Measurements from ENCODE around the gene RAX2. TPM values are rescaled to one million over a fixed set of nuclear protein-coding genes. Genes with fewer than 3 reads are reported as not detected.

RAX2 gene
- polyA plus RNA-seq (2011; rRNA removed) (not detected in 2 replicates), polyA minus RNA-seq (2011; rRNA and poly(A)+ RNA removed) (not detected in 2 replicates)

GRCh38 chr19:3771906-3772455 lies at the start of gene RAX2:
Gene RAX2, minus strand, starts transcription at chr19:3772228. Its CDS starts 486 bp downstream, at chr19:3771742.
- H3K27me3 ChIP-seq (ENCODE audit: control insufficient read depth, insufficient read depth, low read length) = no peaks in the 10 kb centered on the region; the same call in 1 of the 2 replicates
- POLR2A ChIA-PET = no interaction called here
- TF ChIP-seq CTCF (IDR thresholded peaks at IDR 0.05; ENCODE audit: insufficient read depth, low read depth, low read length) = no peak
- CTCF ChIA-PET = interaction anchor here (1.7 to 1.9 kb wide), 2 partner anchors 9 to 25 kb away, joined by 3 to 5 read pairs; partner anchors contain the start of gene MRPL54
- no peak for DNase-seq (ENCODE audit: low read depth)
- no peak within 1 kb of the TSS for H3K4me3 ChIP-seq (ENCODE audit: low read depth, low read length)
- peaks cover 2% of the 10 kb centered on the region for H3K36me3 ChIP-seq (ENCODE audit: control insufficient read depth, insufficient read depth, low read length)

- ChIA-PET POLR2A (no interaction called here), CTCF (interaction anchor here (1.1 to 3.1 kb wide), 7 partner anchors 9 to 69 kb away, joined by 3 to 23 read pairs (median 14); no protein-coding TSS in a partner anchor)
- H3K4me3 ChIP-seq (ENCODE audit: low read depth, low read length) = no peak overlapping the region
- no peak for DNase-seq (ENCODE audit: low read depth)
- no peaks in the 10 kb centered on the region for H3K36me3 ChIP-seq (ENCODE audit: control insufficient read depth, insufficient read depth, low read length)
- no peak for TF ChIP-seq CTCF (IDR thresholded peaks at IDR 0.05; ENCODE audit: insufficient read depth, low read depth, low read length)
- H3K27me3 ChIP-seq (ENCODE audit: control insufficient read depth, insufficient read depth, low read length) = no peaks in the 10 kb centered on the region
Observed at GRCh38 chr19:3821156-3821555, 49.1 kb upstream of the RAX2 start.

- H3K27me3 ChIP-seq (ENCODE audit: control insufficient read depth, insufficient read depth, low read length) = no peaks in the 10 kb centered on the region
- TF ChIP-seq CTCF (IDR thresholded peaks at IDR 0.05; ENCODE audit: insufficient read depth, low read depth, low read length) = no peak
- H3K4me3 ChIP-seq (ENCODE audit: low read depth, low read length) = no peak overlapping the region
- POLR2A ChIA-PET = no interaction called here
- DNase-seq (ENCODE audit: low read depth) = no peak
- H3K36me3 ChIP-seq (ENCODE audit: control insufficient read depth, insufficient read depth, low read length) = no peaks in the 10 kb centered on the region
- CTCF ChIA-PET = interaction anchor here (3.1 kb wide), 1 partner anchor 21 kb away, joined by 21 read pairs; no protein-coding TSS in a partner anchor
Observed at GRCh38 chr19:3819989-3820388, 48.0 kb upstream of the RAX2 start.

GRCh38 chr19:3818918-3819317 lies 46.9 kb upstream of the RAX2 start:
- POLR2A ChIA-PET = no interaction called here

More at GRCh38 chr19:3818918-3819317, 46.9 kb upstream of the RAX2 start:
- CTCF ChIA-PET = interaction anchor here (1.0 to 1.4 kb wide), 2 partner anchors 30 to 33 kb away, joined by 3 read pairs; no protein-coding TSS in a partner anchor
- DNase-seq (ENCODE audit: low read depth) = no peak
- Histone ChIP-seq H3K36me3 (ENCODE audit: control insufficient read depth, insufficient read depth, low read length) (no peaks in the 10 kb centered on the region), H3K4me3 (ENCODE audit: low read depth, low read length) (no peak overlapping the region), H3K27me3 (ENCODE audit: control insufficient read depth, insufficient read depth, low read length) (no peaks in the 10 kb centered on the region)
- no peak for TF ChIP-seq CTCF (IDR thresholded peaks at IDR 0.05; ENCODE audit: insufficient read depth, low read depth, low read length)
